Jurkat, Clone E6-1 (cell line): Measurements from ENCODE around the gene PDE10A. TPM values are rescaled to one million over a fixed set of nuclear protein-coding genes. Genes with fewer than 3 reads are reported as not detected.

Source experiments
- DNase-seq: peaks from one replicate; pipeline ENCODE4 v3.0.0-alpha.2; 2011; ENCODE audit warnings: low read depth, low spot score
- H3K4me3 ChIP-seq: 2 replicates; pipeline ENCODE4 v1.5.1; 2011; ENCODE audit warnings: mild to moderate bottlenecking, low read length, control low read depth, moderate library complexity
- polyA plus RNA-seq: library from polyadenylated mRNA; unstranded; fragments of >200 nt; gene quantifications from one replicate; pipeline ENCODE4 v1.2.1, GENCODE V29; 2012; ENCODE audit warnings: missing spikeins; ENCODE audit not compliant: insufficient read length, insufficient read depth

PDE10A gene
- polyA plus RNA-seq: 2.8 TPM

DNA sequence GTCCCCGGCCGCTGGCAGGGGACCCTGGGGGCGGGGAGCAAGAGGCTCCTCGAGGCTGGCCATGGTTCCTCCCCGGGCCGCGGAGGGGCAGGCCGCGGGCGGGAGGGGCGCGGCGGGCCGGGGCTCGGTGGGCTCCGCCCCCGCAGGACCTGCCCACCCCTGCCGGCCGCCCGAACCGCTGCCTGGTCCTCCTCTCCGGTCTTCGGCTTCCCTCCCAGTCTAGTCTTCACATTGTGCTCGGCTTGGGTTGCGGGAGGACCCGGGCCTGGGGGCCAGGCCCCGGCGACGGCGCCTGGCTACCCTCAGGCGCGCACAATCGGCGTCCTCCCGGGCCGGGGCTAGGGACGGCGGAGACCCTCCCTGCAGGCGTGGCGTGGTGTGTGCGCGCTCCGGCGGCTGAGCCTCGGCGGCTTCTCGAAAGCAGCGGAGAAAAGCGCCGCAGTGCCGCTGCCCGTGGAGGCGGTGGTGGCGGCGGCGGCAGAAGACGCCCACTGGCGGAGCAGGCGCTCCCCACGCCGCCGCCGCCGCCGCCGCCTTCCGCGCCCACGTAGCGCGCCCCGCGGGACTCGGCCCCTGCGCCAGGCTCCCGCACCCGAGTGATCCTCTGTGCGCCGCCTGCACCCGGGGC is at the start of gene PDE10A:
PDE10A (minus strand) TSS at position 493 of the 628 bp plus-strand sequence; CDS start at position 63, 430 bp downstream.
- DNase-seq: no peak
- no peak within 1 kb of the TSS for H3K4me3 ChIP-seq

DNA sequence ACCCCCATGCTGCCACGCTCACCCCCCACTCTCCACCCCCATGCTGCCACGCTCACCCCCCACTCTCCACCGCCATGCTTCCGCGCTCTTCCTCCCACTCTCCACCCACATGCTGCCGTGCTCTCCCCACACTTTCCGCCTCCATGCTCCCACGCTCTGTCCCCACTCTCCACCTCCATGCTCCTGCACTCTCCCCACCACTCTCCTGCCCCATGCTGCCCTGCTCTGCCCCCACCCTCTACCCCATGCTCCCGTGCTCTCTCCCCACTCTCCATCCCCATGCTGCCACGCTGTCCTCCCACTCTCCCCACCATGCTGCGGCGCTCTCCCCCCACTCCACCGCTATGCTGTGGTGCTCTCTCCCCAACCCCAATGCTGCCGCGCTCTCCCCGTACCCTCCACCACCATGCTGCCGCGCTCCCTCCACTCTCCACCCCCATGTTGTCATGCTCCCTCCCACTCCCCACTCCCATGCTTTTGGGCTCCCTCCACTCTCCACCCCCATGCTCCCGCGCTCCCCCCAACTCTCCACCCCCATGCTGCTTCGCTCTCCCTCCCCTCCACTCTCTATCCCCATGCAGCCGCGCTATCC is 46.0 kb upstream of the PDE10A start:
- H3K4me3 ChIP-seq: no peak overlapping the region
- no peak for DNase-seq

DNA sequence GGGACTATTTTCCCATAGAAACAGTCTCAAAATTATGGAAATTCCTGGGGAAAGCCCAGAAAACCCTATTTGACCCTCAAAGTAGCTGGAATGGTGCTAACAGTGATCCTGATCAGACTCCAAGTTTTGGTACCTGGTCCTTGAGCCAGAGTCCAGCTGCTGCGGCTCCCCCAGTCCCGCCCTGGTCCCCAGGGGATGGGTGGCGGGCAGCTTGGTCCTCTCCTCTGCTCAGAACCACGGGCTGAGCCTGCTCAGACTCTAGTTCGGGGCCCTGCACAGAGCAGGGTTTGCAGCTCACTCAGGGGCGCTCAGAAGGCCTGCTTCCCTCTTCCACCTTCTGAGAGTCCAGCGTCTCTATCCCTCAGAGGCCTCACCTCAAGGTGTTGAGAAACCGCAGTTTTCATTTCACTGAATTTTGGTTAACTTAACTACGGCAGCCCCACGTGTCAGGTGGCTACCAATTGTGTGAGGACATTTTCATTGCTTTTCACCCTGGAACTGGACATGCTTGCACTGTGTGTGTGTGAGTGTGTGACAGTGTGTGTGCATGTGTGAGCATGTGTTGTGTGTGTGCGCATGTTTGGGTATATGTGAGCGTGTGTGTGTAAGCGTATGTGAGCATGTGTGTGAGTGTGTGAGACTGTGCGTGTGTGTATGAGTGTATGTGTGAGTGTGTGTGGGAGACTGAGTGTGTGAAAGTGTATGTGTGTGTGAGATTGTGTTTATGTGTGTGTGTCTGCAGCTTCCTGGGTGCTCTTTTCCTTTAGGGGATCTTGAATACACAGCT is 44.2 kb upstream of the PDE10A start:
- H3K4me3 ChIP-seq: no peak overlapping the region
- DNase-seq: no peak

- DNase-seq: no peak
- no peak overlapping the region for H3K4me3 ChIP-seq
Measured at GRCh38 chr6:165705941-165706340, 42.9 kb upstream of the PDE10A start.

DNA sequence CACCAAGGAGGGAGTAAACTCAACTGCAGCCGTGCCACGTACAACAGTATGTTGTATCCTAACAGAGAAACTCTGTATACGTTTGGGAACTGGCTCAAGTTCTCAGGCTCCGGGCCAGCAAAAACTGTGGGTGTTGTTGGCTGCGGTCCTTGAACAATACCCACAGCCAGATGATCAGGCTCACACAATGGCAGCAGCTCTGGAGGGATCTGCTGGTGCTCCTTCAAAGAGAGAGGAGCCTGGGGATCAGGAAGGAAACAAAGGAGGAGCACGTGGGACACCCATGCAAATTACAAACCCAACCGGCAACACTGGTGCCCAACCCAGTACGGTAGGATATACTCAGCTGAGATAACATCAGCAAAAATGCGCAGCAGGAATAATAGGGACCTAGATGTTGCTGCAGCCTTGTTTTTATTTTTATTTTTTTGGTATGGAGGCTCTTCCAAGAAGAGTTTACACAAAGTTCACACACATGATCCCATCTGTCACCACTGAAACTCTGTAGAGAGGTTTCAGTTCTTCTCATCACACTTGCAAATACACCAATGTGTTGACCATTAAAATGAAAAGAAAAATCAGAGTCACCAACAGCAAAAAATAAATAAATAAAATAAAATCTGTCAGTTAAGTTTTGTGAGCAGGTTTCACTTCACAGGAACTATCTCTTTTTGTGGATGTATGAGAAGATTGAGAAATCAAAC is 41.2 kb upstream of the PDE10A start:
- H3K4me3 ChIP-seq: no peak overlapping the region
- no peak for DNase-seq

- H3K4me3 ChIP-seq: no peak overlapping the region
Measured at GRCh38 chr6:165702669-165703068, 39.6 kb upstream of the PDE10A start.

DNA sequence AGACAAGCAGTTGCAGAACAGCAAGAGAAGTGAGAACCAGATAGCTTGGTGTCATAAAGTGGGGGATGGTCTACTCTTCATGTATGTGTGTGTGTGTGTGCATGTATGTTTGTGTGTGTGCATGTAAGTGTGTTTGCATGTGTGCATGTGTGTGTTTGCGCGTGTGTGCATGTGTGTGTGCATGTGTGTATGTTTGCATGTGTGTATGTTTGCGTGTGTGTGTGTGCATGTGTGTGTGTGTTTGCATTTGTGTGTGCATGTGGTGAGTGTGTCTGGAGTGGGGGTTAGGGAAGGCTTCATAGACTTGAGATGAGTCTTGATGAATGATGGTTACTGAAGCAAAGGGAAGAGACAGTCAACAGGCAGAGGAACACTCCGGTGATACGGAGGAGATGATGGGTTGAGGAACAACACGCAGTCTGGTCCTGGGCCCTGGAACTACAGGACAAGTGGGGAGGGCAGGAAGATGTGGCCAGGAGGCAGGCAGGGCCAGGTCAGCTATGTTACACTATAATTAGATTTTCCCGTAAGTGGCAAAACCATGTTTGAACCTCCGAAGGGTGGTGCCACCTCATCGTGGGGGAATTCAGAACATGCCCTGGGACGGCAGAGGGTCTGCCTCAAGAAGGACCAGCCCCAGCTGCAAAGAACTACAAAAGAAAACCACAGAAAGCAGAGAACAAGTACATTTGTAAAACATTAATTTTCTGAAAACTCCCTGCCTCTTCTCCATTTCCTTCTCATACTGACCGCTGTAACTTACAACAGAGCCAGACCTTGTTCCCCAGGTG is 38.7 kb upstream of the PDE10A start:
- H3K4me3 ChIP-seq: no peak overlapping the region
- DNase-seq: no peak

More at GRCh38 chr6:165702669-165703068, 39.6 kb upstream of the PDE10A start:
- DNase-seq: no peak

- H3K4me3 ChIP-seq: no peak overlapping the region
- no peak for DNase-seq
Measured at GRCh38 chr6:165701005-165701404, 38.0 kb upstream of the PDE10A start.

DNA sequence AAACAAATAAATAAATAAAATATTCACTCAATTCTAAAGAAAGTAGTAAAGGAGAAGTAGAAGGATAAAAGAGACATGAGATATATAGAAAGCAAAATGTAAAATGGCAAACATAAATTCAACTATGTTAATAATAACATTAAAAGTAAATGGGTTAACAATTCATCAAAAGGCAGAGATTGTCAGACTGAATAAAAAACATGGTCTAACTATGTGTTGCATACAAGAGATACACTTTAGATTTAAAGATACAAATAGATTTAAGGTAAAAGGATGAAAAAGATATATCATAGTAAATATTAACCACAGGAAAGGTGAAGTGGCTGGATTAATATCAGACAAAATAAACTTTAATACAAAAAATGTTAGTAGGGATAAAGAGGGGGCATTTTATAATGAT is 35.8 kb upstream of the PDE10A start:
- no peak for DNase-seq
- no peak overlapping the region for H3K4me3 ChIP-seq

DNA sequence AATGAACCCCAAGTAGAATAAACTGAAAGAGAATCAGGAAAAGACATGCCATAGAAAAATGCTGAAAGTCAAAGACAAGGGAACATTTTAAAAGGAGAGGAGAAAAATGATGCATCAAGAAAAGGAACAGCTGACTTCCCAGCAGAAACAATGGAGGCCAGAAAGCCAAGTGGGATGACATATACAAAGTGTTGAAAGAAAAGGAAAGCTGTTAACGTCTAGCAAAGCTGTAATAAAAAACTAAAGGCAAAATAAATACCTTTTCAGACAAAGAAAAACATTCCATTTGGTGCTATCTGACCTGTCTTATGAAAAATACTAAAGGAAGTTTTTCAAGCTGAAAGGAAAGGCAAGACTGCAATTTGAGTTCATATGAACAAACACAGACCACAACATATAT is 34.1 kb upstream of the PDE10A start:
- DNase-seq: no peak
- H3K4me3 ChIP-seq: no peak overlapping the region

DNA sequence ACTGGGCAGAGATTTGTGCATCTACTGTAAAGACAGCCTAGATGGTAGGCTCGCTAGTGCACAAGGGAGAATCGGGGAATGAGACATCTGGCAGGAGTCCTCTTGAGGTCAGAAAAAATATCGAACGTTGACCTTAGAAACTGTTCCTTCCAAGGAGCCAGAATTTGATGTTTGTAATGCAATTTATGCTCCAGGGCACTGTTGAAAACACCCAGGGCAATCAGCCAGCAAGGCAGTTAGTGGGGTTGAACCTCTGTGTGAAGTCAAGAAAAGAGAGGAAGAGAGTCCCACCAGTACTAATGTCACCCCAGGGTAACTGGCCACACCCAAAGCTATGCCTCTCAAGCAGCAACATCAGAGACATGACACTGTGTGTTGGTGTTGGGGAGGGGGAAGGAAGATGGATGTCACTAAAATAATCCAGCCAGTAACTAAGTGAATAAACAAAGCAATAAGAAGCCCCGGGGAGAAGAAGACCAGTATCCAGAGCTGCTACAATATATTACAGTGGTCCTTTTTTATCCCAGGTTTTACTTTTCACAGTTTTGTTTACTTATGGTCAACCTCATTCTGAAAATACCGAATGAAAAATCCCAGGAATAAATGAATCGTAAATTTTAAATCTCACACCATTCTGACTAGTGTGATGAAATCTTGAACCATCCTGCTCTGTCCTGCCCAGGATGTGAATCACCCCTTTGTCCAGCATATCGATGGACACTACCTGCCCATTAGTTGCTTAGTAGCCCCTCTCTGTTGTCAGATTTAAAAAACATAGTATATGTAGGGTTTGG is 32.9 kb upstream of the PDE10A start:
- no peak overlapping the region for H3K4me3 ChIP-seq
- DNase-seq: no peak

DNA sequence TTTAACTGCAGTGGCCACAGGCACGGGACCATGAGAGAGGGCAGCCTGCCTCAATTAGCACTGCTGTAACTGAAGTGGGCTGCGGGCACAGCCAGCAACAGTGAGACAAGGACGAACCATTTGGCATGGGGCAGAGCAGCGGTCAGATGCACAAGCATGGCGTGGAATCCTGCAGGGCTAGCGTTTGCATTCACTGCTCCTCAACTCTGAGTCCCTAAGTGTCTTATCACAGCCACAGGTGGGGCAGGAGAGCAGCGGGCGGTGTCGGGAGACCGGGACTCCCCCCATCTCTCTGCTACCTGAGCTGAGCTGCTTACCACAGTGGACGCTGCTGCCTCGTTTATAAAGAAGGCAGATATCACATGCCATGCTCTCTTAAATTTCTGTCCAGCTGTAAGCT is 31.3 kb upstream of the PDE10A start:
- no peak overlapping the region for H3K4me3 ChIP-seq
- DNase-seq: no peak

GRCh38 chr6:165692106-165692653 is 29.1 kb upstream of the PDE10A start:
- no peak overlapping the region for H3K4me3 ChIP-seq
- no peak for DNase-seq

DNA sequence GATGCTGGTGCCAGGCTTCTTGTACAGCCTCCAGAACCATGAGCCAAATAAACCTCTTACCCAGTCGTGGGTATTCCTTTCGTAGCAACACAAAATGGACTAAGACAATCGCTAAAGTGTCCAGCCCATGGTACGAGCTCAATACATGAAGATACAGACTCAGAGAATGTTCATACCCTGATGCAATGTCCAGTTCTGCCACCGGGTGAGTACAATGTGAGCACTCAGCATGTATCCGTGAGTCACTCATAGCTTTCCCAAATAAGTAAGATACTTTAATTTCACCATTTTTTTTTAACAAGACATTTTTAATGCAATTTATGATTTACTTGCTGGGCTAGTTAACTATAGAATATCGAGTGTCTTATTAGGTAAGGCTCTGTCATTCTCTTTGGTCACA is 26.7 kb upstream of the PDE10A start:
- no peak overlapping the region for H3K4me3 ChIP-seq
- no peak for DNase-seq

GRCh38 chr6:165686596-165687365 is 23.7 kb upstream of the PDE10A start:
- DNase-seq: no peak
- no peak overlapping the region for H3K4me3 ChIP-seq

DNA sequence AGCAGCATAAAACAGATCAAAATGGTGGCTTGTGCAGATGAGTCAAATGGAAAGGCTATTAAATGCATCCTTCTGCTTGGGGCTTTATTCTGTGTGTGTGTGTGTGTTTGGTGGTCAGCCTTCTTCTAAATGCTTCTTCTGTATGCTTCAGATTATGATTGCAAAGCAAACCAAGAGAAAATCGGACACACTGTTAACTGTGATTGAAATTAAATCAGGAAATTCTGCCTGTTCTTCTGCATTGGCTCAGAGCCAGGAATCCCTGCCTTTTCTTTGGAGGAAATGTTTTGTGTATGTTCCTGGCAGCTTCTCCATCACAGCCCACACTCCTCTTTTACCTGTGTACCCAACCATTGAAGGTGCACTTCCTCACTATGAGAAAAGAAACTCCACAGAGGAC is 22.3 kb upstream of the PDE10A start:
- DNase-seq: no peak

GRCh38 chr6:165684333-165684732 is 21.3 kb upstream of the PDE10A start:
- no peak for DNase-seq
- H3K4me3 ChIP-seq: no peak overlapping the region

More for the DNA sequence above, 22.3 kb upstream of the PDE10A start:
- no peak overlapping the region for H3K4me3 ChIP-seq
